Renal cortex interstitium (tissue), 15 donors: ENCODE measurements around the gene ERCC5. TPM values are rescaled to one million over a fixed set of nuclear protein-coding genes. Genes with fewer than 3 reads are reported as not detected.

ENCODE experiments used
- DNase-seq, 11 donors: peaks; one replicate each; pipeline ENCODE4 v3.0.0-alpha.2; 2013; ENCODE audit warnings: low read depth in 9 of 11, low spot score in 4 of 11; ENCODE audit errors: extremely low read depth in 1 of 11
- long read RNA-seq, 16 experiments: transcript quantifications; one replicate each; lab custom pipeline, GENCODE V29; 2026
- polyA plus RNA-seq, 3 donors: library from polyadenylated mRNA; unstranded; fragments of 120-200 nt; gene quantifications; one replicate each; pipeline ENCODE4 v1.2.1, GENCODE V29; 2013; ENCODE audit not compliant: insufficient read length in 3 of 3

Gene ERCC5
- 10 to 100 TPM; 66.0 to 95.4 (median 82.5) TPM for polyA plus RNA-seq
- long read RNA-seq, donor 1, full-length matches to known transcripts = 2 of 2 reads
- long read RNA-seq, donor 1, partial matches to known transcripts = 0 of 2 reads
- long read RNA-seq, donor 1, other reads (novel, unspliced or antisense) = 0 of 2 reads
- long read RNA-seq, donor 2, full-length matches to known transcripts = 3 of 3 reads
- long read RNA-seq, donor 2, partial matches to known transcripts = 0 of 3 reads
- long read RNA-seq, donor 2, other reads (novel, unspliced or antisense) = 0 of 3 reads
- long read RNA-seq, donor 3, full-length matches to known transcripts = 6 of 6 reads
- long read RNA-seq, donor 3, partial matches to known transcripts = 0 of 6 reads
- long read RNA-seq, donor 3, other reads (novel, unspliced or antisense) = 0 of 6 reads
- long read RNA-seq, donor 4, full-length matches to known transcripts = 4 of 11 reads
- long read RNA-seq, donor 4, partial matches to known transcripts = 7 of 11 reads
- long read RNA-seq, donor 4, other reads (novel, unspliced or antisense) = 0 of 11 reads
- long read RNA-seq, donor 5 = 0 reads
- long read RNA-seq, donor 6, full-length matches to known transcripts = 3 of 3 reads
- long read RNA-seq, donor 6, partial matches to known transcripts = 0 of 3 reads
- long read RNA-seq, donor 6, other reads (novel, unspliced or antisense) = 0 of 3 reads
- long read RNA-seq, donor 7, partial matches to known transcripts = 0 of 2 reads
- long read RNA-seq, donor 7, other reads (novel, unspliced or antisense) = 0 of 2 reads
- long read RNA-seq, donor 8 = 0 reads
- long read RNA-seq, donor 9, full-length matches to known transcripts = 5 of 5 reads
- long read RNA-seq, donor 9, partial matches to known transcripts = 0 of 5 reads
- long read RNA-seq, donor 9, other reads (novel, unspliced or antisense) = 0 of 5 reads
- long read RNA-seq, donor 10, full-length matches to known transcripts = 5 of 5 reads
- long read RNA-seq, donor 10, partial matches to known transcripts = 0 of 5 reads
- long read RNA-seq, donor 10, other reads (novel, unspliced or antisense) = 0 of 5 reads
- long read RNA-seq, donor 11, full-length matches to known transcripts = 3 of 9 reads
- long read RNA-seq, donor 11, partial matches to known transcripts = 6 of 9 reads
- long read RNA-seq, donor 11, other reads (novel, unspliced or antisense) = 0 of 9 reads
- long read RNA-seq, donor 12, partial matches to known transcripts = 0 of 1 reads
- long read RNA-seq, donor 12, other reads (novel, unspliced or antisense) = 0 of 1 reads
- long read RNA-seq, donor 13 = 0 reads
- long read RNA-seq, donor 14, full-length matches to known transcripts = 6 of 6 reads
- long read RNA-seq, donor 14, partial matches to known transcripts = 0 of 6 reads
- long read RNA-seq, donor 14, other reads (novel, unspliced or antisense) = 0 of 6 reads
- long read RNA-seq, donor 15 = 0 reads
- long read RNA-seq, donor 16, full-length matches to known transcripts = 17 of 39 reads
- long read RNA-seq, donor 16, partial matches to known transcripts = 22 of 39 reads
- long read RNA-seq, donor 16, other reads (novel, unspliced or antisense) = 0 of 39 reads

DNA sequence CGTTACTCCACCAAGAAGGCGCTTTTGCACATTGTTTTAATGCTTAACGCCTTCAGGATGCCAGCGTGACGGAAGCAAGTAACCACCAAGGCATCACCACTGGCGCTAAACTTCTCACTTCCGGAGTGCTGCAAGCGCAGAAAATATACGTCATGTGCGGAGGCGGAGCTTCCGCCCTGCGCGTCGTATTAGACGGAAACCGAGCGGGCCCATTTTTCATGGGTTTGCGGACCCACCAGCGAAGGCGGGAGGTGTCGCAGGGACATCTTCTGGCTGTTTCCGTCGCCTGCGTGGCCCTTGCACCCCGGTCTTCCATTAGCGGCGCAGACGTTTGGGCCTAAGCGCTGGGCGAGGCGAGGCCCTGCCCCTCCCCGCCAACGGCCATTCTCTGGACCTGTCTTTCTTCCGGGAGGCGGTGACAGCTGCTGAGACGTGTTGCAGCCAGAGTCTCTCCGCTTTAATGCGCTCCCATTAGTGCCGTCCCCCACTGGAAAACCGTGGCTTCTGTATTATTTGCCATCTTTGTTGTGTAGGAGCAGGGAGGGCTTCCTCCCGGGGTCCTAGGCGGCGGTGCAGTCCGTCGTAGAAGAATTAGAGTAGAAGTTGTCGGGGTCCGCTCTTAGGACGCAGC lies at the start of gene ERCC5:
TSS of gene ERCC5 (plus strand) at position 403 of the 631 bp plus-strand sequence. CDS start 235 bp downstream, outside the sequence.
- peak; percentile 92 to 98 (median 94) for DNase-seq

DNA sequence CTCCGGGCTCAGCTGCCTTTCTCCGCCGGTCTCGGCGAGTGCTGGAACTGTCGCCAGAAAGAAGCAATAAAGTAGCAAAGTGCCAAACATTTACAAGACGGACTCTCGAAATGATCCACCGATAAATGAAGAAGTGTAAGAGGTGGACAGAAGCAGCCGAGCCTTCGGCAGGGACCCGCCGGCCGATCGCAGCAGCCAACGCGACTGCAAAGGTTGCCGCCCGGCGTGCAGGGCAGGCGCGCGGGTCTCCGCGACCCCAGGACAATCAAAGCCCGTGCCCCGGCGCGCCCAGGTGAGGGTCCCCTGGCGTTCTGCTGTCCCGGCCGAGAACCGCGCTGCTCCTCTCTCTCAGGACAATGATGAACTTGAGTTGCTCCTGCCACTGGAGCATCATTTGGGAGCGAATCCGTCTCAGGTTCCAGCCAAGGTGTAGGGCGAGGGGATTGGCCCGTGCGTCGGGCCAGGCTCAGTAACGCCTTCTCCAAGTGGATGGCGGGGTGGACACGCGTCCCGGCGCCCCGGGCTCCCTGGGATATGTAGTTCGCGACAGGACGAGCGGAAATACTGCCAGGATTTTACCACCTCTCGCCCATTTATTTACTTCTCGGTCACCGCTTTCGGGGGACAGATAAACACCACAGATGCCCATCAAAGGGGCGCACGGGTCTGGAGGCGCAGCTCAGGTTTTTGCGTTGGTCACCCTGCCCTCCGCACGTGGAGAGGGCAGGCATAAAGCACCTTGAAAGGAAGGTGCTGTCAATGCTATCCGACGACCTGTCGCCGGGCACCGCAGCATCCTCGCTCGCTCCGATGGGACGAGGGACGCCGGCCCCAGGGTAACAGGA lies 47.0 kb upstream of the ERCC5 start, which contains the start of the genes BIVM and POGLUT2:
TSS of gene BIVM (plus strand) at position 539 of the 845 bp plus-strand sequence. CDS start 8,149 bp downstream, outside the sequence.
TSS of gene POGLUT2 (minus strand) at position 396 of the 845 bp plus-strand sequence. CDS start at position 90, 306 bp downstream.
- DNase-seq = peak; percentile 75 to 91 (median 87)

DNA sequence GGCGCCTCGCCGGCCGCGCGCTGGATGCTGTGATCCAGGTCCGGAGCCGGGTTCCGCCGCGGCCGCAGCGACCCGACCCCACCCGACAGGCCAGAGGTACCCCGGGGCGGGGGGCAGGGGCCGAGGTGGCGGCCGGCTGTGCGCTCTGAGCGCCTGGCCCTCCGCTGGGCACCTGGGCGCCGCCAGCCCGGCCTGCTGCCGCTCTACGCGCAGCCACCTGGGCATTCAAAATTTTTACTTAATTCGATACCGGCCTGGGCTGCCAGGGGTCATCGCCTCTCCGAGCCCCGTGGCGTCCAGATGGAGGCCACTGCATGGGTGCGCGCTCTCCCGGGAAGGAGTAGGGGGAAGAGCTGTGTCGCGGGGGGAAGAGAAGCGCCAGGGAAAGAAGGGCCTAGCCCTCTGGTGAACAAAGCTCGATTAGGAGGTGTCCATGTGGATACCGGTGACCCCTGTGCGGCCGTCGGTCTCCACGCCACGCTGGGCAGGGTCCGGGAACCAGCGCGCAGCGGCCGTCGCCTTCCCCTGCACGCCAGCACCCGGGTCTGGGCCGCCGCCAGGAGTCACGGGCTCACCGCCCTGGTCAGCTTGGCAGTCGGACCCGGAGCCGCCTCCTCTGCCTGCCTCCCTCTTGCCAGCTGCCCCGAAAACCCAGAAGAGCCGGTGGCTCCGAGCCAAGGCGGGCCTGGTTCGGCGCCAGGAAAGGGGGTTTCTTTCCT lies 46.2 kb upstream of the ERCC5 start:
- peak in 6 of 11 donors; percentile 9 to 42 (median 24) for DNase-seq

DNA sequence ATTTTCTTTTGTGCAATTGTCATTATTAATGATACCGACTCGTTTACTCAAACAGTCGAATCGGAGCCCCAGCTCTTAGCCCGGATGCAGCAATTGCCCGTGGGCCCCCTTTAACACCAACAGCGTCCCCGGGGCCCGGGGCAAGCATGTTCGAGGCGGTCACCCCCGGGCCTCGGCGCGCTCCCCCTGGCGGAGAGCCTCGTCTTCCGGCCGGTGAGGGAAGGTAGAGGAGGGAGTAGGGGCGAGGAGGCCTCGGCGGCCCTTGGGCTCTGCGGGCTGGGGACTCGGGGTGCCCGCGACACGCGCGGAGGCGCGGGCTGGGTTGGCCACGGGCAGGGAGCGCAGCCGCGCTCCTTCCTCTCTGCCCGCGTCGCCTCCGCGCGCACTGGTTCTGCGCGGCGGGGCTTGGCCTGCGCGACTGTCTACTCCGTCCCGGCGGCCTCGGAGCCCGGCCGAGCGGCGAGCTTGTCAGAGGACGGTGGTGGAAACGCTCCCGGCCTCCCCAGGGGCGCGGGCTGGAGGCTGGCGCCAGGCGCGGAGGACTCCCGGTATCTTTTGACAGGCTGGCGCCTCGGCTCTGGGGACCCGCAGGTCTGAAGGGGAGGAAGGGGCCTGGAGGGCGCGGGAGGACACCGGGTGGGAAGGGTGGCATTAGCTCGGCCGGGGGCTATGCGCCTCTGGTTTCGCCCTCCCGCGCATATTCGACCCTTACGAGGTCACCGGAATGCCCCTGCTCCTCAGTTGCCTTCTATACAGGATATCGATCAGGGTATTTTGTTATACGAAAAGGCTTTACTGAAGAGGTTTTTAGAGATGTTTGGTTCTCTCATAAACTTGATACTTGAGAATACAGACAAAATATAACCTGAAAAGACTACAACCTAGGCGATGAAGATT lies 45.4 kb upstream of the ERCC5 start:
- DNase-seq = peak in 9 of 11 donors; percentile 63 to 82 (median 73)

DNA sequence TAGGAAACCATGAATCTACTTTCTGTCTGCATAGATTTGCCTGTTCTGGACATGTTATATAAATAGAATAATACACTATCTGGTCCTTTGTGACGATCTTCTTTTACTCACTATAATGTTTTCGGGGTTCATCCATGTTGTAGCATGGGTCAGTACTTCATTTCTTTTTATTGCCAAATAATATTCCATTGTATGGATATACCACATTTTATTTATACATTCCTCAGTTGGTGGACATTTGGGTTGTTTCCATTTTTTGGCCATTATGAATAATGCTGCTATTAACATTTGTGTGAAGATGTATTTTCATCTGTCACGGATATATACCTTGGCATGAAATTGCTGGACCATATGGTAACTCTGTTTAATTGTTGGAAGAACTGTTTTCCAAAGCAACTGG lies 40.2 kb upstream of the ERCC5 start:
- DNase-seq = no peak

DNA sequence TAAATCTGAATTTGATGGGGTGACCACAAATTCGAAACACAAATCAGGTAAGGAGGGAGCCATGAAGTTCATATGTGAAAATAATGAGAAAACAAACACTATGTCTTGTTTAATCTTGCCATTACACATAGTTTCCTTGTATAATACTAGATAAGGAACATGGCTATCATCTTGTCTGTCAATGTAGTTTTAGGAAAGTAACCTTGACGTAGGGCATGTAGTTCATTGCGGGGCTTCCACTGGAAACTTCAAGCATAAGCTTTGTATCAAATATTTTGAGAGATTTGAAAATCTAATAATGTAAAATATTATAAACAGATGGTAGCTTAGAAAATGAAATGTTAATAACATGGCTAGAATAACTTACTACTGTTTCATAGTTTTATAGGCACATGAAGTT lies 38.1 kb upstream of the ERCC5 start:
- no peak for DNase-seq

DNA sequence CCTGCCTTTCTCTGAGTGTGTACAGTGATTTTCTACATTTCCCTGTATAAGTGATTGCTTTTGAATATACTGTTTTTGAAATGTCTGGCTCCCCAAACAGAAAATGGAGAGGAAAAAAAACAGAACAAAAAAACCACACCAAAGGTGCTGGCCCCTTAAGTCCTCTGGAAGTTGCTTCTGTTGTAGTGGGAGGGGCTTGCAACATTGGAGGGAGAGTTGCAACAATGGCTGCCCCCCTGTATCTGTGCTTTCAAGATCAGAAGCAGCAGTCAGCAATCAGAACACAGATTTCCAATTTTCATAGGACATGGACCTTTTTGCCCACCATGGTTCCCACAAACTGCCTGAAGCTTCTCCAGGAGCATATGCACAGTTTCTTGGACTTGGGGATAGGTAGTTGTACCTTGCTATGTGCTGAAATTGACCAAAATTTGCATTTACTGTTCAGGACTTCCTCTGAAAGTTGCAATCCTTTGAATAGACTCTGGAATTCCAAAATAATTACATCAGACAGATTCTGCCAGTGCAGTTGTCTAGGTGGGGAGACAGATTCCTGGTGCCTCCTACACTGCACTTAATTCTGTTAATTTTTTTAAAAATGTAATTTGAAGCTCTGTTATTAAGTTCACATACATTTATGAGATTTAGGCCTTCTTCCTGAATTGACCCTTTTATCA lies 33.1 kb upstream of the ERCC5 start:
- DNase-seq = no peak

DNA sequence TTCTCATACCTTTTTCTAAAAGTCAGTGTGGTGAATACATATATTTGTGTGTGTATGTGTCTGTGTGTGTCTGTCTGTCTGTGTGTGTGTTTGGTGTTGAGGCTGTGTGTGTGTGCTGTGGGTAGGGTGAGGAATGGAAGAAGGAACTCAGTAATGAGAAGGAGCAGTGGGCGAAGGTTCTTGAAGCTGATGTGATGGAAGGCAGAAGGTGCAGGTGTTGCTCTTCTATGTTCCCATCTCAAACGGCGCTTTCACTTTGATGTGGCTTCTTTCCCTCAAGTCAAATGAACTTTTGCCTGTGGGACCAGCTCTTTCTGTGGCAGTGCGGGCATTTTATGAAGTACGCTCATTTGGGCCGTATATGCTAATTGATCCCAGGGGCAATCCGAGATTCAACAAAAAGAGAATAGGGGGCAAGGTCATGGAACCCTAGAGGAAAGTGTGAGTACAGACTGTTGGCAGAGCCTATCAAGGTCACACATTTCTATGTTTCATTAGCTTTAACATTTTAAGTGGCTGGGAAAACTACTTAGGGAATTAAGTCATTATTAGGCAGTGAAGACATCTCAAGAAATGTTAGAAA lies 31.7 kb upstream of the ERCC5 start:
- DNase-seq = no peak

DNA sequence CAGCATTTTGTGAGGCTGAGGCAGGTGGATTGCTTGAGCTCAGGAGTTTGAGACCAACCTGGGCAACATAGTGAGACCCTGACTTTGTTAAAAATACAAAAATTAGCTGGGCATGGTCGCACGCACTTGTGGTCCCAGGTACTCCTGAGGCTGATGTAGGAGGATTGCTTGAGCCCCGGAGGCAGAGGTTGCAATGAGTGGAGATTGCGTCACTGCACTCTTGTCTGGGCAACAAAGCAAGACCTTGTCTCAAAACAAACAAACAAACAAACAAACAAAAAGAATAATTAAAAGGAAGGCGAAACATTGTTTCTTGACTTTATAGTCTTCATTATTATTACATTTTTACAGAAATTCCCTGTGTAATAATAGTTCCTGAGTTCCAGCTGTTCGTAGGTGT lies 31.0 kb upstream of the ERCC5 start:
- DNase-seq = no peak

- no peak for DNase-seq
Measured at GRCh38 chr13:102815788-102816187, 30.0 kb upstream of the ERCC5 start.

DNA sequence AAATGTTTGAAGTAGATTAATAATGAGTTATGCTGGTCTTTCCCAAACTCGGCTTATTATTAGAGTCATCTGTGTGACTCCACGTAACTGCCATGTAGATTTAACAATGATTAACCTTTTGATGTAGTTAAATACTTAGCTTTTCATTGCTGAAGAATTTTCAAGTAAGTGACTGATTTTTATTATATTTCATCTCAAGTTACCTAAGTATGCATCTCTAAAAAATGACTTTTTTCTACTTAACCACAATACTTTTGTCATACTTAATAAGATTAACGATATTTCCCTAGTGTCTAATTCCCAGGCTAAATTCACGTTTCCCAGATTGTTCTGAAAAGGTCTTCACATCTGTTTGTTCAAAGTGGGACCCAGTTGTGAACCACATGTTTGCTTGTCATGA lies 29.1 kb upstream of the ERCC5 start:
- DNase-seq = no peak

DNA sequence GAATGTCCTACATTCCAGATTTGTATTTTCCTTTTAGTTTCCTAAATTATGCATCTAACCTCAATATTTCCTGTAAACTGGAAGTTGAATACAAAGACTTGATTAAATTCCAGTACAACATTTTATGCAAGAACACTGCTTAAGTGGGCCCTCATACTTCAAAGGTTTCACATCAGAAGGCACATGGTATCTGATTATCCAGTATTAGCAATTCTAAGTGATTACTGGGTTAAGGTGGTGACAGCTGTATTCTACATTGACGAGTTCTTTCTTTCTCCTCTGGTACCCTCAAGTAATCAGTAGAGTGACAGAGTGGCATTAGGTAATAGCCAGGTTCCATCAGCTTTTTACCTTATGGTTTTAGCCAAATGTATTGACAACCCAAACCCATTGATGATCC lies 28.6 kb upstream of the ERCC5 start:
- DNase-seq = no peak

DNA sequence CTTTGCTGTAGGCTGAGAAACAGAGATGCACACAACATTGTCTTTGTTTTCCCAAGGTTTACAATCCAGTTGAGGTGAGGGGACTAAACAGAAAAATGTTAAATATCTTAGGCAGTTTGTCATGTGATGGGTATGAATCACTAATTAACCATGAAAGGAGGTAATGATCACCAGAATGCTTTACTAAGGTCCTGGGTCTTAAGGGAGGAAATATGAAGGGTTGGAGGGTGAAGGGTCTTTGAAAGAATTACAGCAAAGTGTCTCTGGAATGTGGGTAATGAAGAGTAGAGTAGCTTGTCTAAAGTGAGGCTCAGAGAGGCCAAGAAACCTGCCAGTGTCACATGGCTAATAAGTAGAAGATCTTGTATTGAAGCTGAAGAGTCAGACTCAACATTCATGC lies 27.9 kb upstream of the ERCC5 start:
- peak in 4 of 11 donors; percentile 14 to 58 (median 30) for DNase-seq

- no peak for DNase-seq
Measured at GRCh38 chr13:102825400-102825799, 20.4 kb upstream of the ERCC5 start.
